Measurements from ENCODE around the gene C19orf47. TPM values are rescaled to one million over a fixed set of nuclear protein-coding genes. Genes with fewer than 3 reads are reported as not detected.

The C19orf47 gene
- total RNA-seq, 1 donor from 2014 or later, result 10.4 TPM

GRCh38 chr19:40322951-40323615 is 25.1 kb downstream of the C19orf47 start:
- TF ChIP-seq, protein P1, sequence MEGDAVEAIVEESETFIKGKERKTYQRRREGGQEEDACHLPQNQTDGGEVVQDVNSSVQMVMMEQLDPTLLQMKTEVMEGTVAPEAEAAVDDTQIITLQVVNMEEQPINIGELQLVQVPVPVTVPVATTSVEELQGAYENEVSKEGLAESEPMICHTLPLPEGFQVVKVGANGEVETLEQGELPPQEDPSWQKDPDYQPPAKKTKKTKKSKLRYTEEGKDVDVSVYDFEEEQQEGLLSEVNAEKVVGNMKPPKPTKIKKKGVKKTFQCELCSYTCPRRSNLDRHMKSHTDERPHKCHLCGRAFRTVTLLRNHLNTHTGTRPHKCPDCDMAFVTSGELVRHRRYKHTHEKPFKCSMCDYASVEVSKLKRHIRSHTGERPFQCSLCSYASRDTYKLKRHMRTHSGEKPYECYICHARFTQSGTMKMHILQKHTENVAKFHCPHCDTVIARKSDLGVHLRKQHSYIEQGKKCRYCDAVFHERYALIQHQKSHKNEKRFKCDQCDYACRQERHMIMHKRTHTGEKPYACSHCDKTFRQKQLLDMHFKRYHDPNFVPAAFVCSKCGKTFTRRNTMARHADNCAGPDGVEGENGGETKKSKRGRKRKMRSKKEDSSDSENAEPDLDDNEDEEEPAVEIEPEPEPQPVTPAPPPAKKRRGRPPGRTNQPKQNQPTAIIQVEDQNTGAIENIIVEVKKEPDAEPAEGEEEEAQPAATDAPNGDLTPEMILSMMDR (IDR thresholded peaks at IDR 0.05; ENCODE audit: insufficient read depth, low read length, poor library complexity, severe bottlenecking), result no peak
- no peak for DNase-seq (ENCODE audit: low read depth)
- peaks cover 1% of the 10 kb centered on the region for H3K36me3 ChIP-seq (ENCODE audit: control insufficient read depth, insufficient read depth, low read length)
- H3K4me3 ChIP-seq (ENCODE audit: low read depth, low read length), result no peak overlapping the region
- H3K27me3 ChIP-seq (ENCODE audit: control insufficient read depth, insufficient read depth, low read length), result no peaks in the 10 kb centered on the region

GRCh38 chr19:40322271-40322610 is 26.0 kb downstream of the C19orf47 start:
- Histone ChIP-seq H3K4me3 (ENCODE audit: low read depth, low read length) (no peak overlapping the region), H3K27me3 (ENCODE audit: control insufficient read depth, insufficient read depth, low read length) (no peaks in the 10 kb centered on the region), H3K36me3 (ENCODE audit: control insufficient read depth, insufficient read depth, low read length) (peaks cover 1% of the 10 kb centered on the region)
- DNase-seq (ENCODE audit: low read depth), result no peak
- TF ChIP-seq, protein P1 (IDR thresholded peaks at IDR 0.05; ENCODE audit: insufficient read depth, low read length, poor library complexity, severe bottlenecking), result no peak

DNA sequence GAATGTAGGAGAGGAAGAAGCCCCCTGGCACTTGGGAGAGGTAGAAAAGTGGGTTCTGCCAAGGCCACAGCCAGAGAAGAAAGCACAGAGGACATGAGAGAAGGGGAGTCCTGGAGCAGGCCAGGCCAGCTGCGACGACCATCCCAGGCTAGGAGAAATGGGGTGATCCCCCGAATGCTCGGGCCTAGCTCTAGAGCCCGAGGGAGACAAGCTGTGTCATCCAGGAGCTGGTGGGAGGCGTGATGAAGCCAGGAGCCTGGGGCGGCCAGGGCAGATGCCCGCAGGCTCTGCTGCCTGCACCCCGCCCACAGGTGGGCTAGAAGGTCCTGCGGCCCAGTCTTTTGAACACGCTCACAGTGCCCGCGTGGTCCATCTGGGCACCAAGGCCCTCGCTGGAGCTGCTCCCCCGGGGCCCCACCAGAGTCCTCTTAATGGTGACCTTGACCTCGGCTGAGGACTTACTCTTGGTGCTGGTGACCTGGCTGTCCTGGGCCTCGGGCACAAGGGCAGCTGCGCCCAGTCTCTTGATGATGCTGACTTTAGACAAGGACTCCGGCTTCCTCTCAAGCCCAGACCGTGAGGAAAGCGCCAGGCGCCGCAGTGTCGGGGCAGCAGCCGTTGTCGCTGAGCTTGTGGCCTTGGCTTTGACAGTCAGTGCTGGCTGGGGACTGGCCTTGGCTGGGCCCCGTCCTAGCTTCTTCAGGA is 26.5 kb downstream of the C19orf47 start:
- peaks cover 1% of the 10 kb centered on the region for H3K36me3 ChIP-seq (ENCODE audit: control insufficient read depth, insufficient read depth, low read length)
- H3K27me3 ChIP-seq (ENCODE audit: control insufficient read depth, insufficient read depth, low read length), result no peaks in the 10 kb centered on the region
- DNase-seq (ENCODE audit: low read depth), result no peak
- H3K4me3 ChIP-seq (ENCODE audit: low read depth, low read length), result no peak overlapping the region
- TF ChIP-seq, protein P1 (IDR thresholded peaks at IDR 0.05; ENCODE audit: insufficient read depth, low read length, poor library complexity, severe bottlenecking), result no peak

DNA sequence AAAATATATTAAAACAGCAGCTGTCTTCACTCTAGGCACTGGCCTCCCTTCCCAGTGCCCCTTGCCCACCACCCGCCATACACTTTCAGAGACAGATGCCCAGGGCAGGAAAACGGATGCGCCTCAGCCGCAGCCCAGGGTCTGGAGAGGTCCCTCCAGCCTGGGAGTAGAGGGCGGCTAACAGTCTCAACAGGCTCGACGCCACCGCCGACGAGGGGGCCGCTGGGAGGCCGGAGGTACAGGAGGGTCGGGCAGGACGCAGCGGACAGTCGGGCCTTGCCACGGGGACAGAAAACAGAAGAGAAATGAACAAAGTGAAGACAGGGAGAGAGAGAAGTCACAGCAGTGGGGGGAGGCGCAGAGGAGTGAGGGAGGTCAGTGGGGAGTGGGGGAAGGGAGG is 27.1 kb downstream of the C19orf47 start:
- peaks cover 1% of the 10 kb centered on the region for H3K36me3 ChIP-seq (ENCODE audit: control insufficient read depth, insufficient read depth, low read length)
- no peaks in the 10 kb centered on the region for H3K27me3 ChIP-seq (ENCODE audit: control insufficient read depth, insufficient read depth, low read length)
- no peak for DNase-seq (ENCODE audit: low read depth)
- TF ChIP-seq, protein P1 (IDR thresholded peaks at IDR 0.05; ENCODE audit: insufficient read depth, low read length, poor library complexity, severe bottlenecking), result no peak
- no peak overlapping the region for H3K4me3 ChIP-seq (ENCODE audit: low read depth, low read length)

GRCh38 chr19:40320558-40320935 is 27.6 kb downstream of the C19orf47 start:
- H3K4me3 ChIP-seq (ENCODE audit: low read depth, low read length), result no peak overlapping the region
- TF ChIP-seq, protein P1 (IDR thresholded peaks at IDR 0.05; ENCODE audit: insufficient read depth, low read length, poor library complexity, severe bottlenecking), result no peak
- H3K27me3 ChIP-seq (ENCODE audit: control insufficient read depth, insufficient read depth, low read length), result no peaks in the 10 kb centered on the region
- H3K36me3 ChIP-seq (ENCODE audit: control insufficient read depth, insufficient read depth, low read length), result peaks cover 1% of the 10 kb centered on the region
- DNase-seq (ENCODE audit: low read depth), result no peak
